ENCODE data around the gene NACC2.

Gene NACC2

GRCh38 chr9:136058084-136058483 lies 37.0 kb downstream of the NACC2 start:
- Histone ChIP-seq H3K9me3 (replicated peaks; ENCODE audit: insufficient read depth, low read length) (no peaks in the 10 kb centered on the region), H3F3A (ENCODE audit: insufficient read depth, low read length) (no peaks in the 10 kb centered on the region), H3K27ac (ENCODE audit: low read length) (no peak overlapping the region), H3K4me2 (ENCODE audit: low read depth, low read length) (peak overlapping the region; percentile 12; the same call in 1 of the 2 replicates), H2AFZ (ENCODE audit: low read length) (no peak overlapping the region), H3K27me3 (replicated peaks; ENCODE audit: insufficient read depth, low read length) (peaks cover 100% of the 10 kb centered on the region), H3K36me3 (replicated peaks; ENCODE audit: insufficient read depth, low read length) (no peaks in the 10 kb centered on the region), H3K9me2 (replicated peaks; ENCODE audit: insufficient read depth, low read length) (no peaks in the 10 kb centered on the region), H4K20me1 (ENCODE audit: insufficient read depth, low read length) (no peaks in the 10 kb centered on the region), H3K4me1 (ENCODE audit: low read length) (no peaks in the 10 kb centered on the region), H3K9ac (ENCODE audit: low read length) (no peak overlapping the region), H3K4me3 (ENCODE audit: low read length) (no peak overlapping the region), H3K79me2 (ENCODE audit: low read length) (no peaks in the 10 kb centered on the region)
- no peak for TF ChIP-seq EZH2phosphoT487 (IDR thresholded peaks at IDR 0.05; ENCODE audit: low read length)
- no peak for DNase-seq

- H3K9ac ChIP-seq (ENCODE audit: low read length), result no peak overlapping the region
Measured at GRCh38 chr9:136057236-136058081, 37.6 kb downstream of the NACC2 start.

GRCh38 chr9:136056546-136057235 lies 38.4 kb downstream of the NACC2 start:
- H3K27me3 ChIP-seq (replicated peaks; ENCODE audit: insufficient read depth, low read length), result peaks cover 100% of the 10 kb centered on the region
- H3K9ac ChIP-seq (ENCODE audit: low read length), result no peak overlapping the region
- DNase-seq, result no peak
- TF ChIP-seq EZH2 (optimal IDR thresholded peaks at IDR 0.05; ENCODE audit: low read depth, low read length) (no peak), CTCF (IDR thresholded peaks at IDR 0.05; ENCODE audit: low read length) (no peak), EZH2phosphoT487 (IDR thresholded peaks at IDR 0.05; ENCODE audit: low read length) (no peak)
- H3K4me3 ChIP-seq (ENCODE audit: low read length), result no peak overlapping the region
- no peak overlapping the region for H3K27ac ChIP-seq (ENCODE audit: low read length)
- H3K9me3 ChIP-seq (replicated peaks; ENCODE audit: insufficient read depth, low read length), result no peaks in the 10 kb centered on the region
- H4K20me1 ChIP-seq (ENCODE audit: insufficient read depth, low read length), result no peaks in the 10 kb centered on the region
- H3K4me2 ChIP-seq (ENCODE audit: low read depth, low read length), result no peak overlapping the region
- no peaks in the 10 kb centered on the region for H3K79me2 ChIP-seq (ENCODE audit: low read length)
- no peaks in the 10 kb centered on the region for H3K36me3 ChIP-seq (replicated peaks; ENCODE audit: insufficient read depth, low read length)
- H3K4me1 ChIP-seq (ENCODE audit: low read length), result no peaks in the 10 kb centered on the region
- H2AFZ ChIP-seq (ENCODE audit: low read length), result no peak overlapping the region
- H3K9me2 ChIP-seq (replicated peaks; ENCODE audit: insufficient read depth, low read length), result no peaks in the 10 kb centered on the region
- no peaks in the 10 kb centered on the region for H3F3A ChIP-seq (ENCODE audit: insufficient read depth, low read length)

More at GRCh38 chr9:136057236-136058081, 37.6 kb downstream of the NACC2 start:
- no peaks in the 10 kb centered on the region for H3K79me2 ChIP-seq (ENCODE audit: low read length)
- H4K20me1 ChIP-seq (ENCODE audit: insufficient read depth, low read length), result no peaks in the 10 kb centered on the region
- no peak overlapping the region for H3K27ac ChIP-seq (ENCODE audit: low read length)
- DNase-seq, result no peak
- TF ChIP-seq EZH2 (optimal IDR thresholded peaks at IDR 0.05; ENCODE audit: low read depth, low read length) (no peak), EZH2phosphoT487 (IDR thresholded peaks at IDR 0.05; ENCODE audit: low read length) (peak; percentile 39; the same call in 1 of the 2 replicates)
- H3K27me3 ChIP-seq (replicated peaks; ENCODE audit: insufficient read depth, low read length), result peaks cover 100% of the 10 kb centered on the region
- no peaks in the 10 kb centered on the region for H3K9me2 ChIP-seq (replicated peaks; ENCODE audit: insufficient read depth, low read length)
- H3K4me1 ChIP-seq (ENCODE audit: low read length), result no peaks in the 10 kb centered on the region
- no peaks in the 10 kb centered on the region for H3K9me3 ChIP-seq (replicated peaks; ENCODE audit: insufficient read depth, low read length)
- no peak overlapping the region for H3K4me3 ChIP-seq (ENCODE audit: low read length)
- H3K4me2 ChIP-seq (ENCODE audit: low read depth, low read length), result no peak overlapping the region
- H2AFZ ChIP-seq (ENCODE audit: low read length), result no peak overlapping the region
- no peaks in the 10 kb centered on the region for H3K36me3 ChIP-seq (replicated peaks; ENCODE audit: insufficient read depth, low read length)
- no peaks in the 10 kb centered on the region for H3F3A ChIP-seq (ENCODE audit: insufficient read depth, low read length)

- Histone ChIP-seq H3K9ac (ENCODE audit: low read length) (no peak overlapping the region), H3F3A (ENCODE audit: insufficient read depth, low read length) (no peaks in the 10 kb centered on the region), H3K4me2 (ENCODE audit: low read depth, low read length) (no peak overlapping the region), H3K9me2 (replicated peaks; ENCODE audit: insufficient read depth, low read length) (no peaks in the 10 kb centered on the region), H3K4me1 (ENCODE audit: low read length) (no peaks in the 10 kb centered on the region), H2AFZ (ENCODE audit: low read length) (no peak overlapping the region), H3K79me2 (ENCODE audit: low read length) (no peaks in the 10 kb centered on the region), H3K27ac (ENCODE audit: low read length) (no peak overlapping the region), H3K27me3 (replicated peaks; ENCODE audit: insufficient read depth, low read length) (peaks cover 97% of the 10 kb centered on the region), H3K4me3 (ENCODE audit: low read length) (no peak overlapping the region), H3K36me3 (replicated peaks; ENCODE audit: insufficient read depth, low read length) (no peaks in the 10 kb centered on the region), H4K20me1 (ENCODE audit: insufficient read depth, low read length) (no peaks in the 10 kb centered on the region), H3K9me3 (replicated peaks; ENCODE audit: insufficient read depth, low read length) (no peaks in the 10 kb centered on the region)
- TF ChIP-seq EZH2 (optimal IDR thresholded peaks at IDR 0.05; ENCODE audit: low read depth, low read length), result no peak
- TF ChIP-seq EZH2phosphoT487 (IDR thresholded peaks at IDR 0.05; ENCODE audit: low read length), result no peak
- TF ChIP-seq CTCF (IDR thresholded peaks at IDR 0.05; ENCODE audit: low read length), result no peak
- no peak for DNase-seq
Measured at GRCh38 chr9:136055715-136056545, 39.2 kb downstream of the NACC2 start.

Data from MM.1S (cell line).